Ishikawa (cell line): Measurements from ENCODE around the gene PJVK.

Experiments used
- EGR1 ChIP-seq: IDR thresholded peaks from 2 replicates; pipeline ENCODE4 v1.6.1; 2012
- FOXM1 ChIP-seq: IDR thresholded peaks from 2 replicates; pipeline ENCODE4 v1.6.1; 2012; ENCODE audit warnings: low read depth, borderline replicate concordance
- NFIC ChIP-seq: IDR thresholded peaks from 2 replicates; pipeline ENCODE4 v1.6.1; 2012
- REST ChIP-seq: IDR thresholded peaks from 2 replicates; pipeline ENCODE4 v1.6.1; 2012; ENCODE audit warnings: low read depth, mild to moderate bottlenecking
- TAF1 ChIP-seq: IDR thresholded peaks from 2 replicates; pipeline ENCODE4 v1.6.1; 2012; ENCODE audit warnings: low read depth, mild to moderate bottlenecking

- TF ChIP-seq TAF1 = no peak
- no peak for TF ChIP-seq EGR1
- no peak for TF ChIP-seq FOXM1
- TF ChIP-seq NFIC = no peak
- no peak for TF ChIP-seq REST
Measured at GRCh38 chr2:178508646-178509045, 57.5 kb downstream of the PJVK start.
